ENCODE measurements around the gene MRPS33. TPM values are rescaled to one million over a fixed set of nuclear protein-coding genes. Genes with fewer than 3 reads are reported as not detected.

MRPS33 gene
- total RNA-seq, 1 experiment from 2014 or later, result 67.7 TPM

- Histone ChIP-seq H3K27me3 (replicated peaks; ENCODE audit: control insufficient read depth, insufficient read depth, low read length) (no peaks in the 10 kb centered on the region), H3K36me3 (ENCODE audit: control insufficient read depth, insufficient read depth, low read length) (no peaks in the 10 kb centered on the region), H3K4me1 (peaks cover 33% of the 10 kb centered on the region), H3K9me3 (no peaks in the 10 kb centered on the region), H3K4me3 (ENCODE audit: low read depth, low read length) (no peak overlapping the region)
- Mint-ChIP-seq H3K4me1 (ENCODE audit: low read depth, unreplicated experiment) (peaks cover 33% of the 10 kb centered on the region), H3K27ac (ENCODE audit: unreplicated experiment) (peak overlapping the region; percentile 4), H3K9me3 (ENCODE audit: unreplicated experiment) (no peaks in the 10 kb centered on the region), H3K4me3 (ENCODE audit: unreplicated experiment) (no peak overlapping the region), H3K27me3 (ENCODE audit: insufficient read depth, unreplicated experiment) (no peaks in the 10 kb centered on the region), H3K36me3 (ENCODE audit: insufficient read depth, unreplicated experiment) (peaks cover 10% of the 10 kb centered on the region)
- ChIA-PET CTCF (no interaction called here), POLR2A (no interaction called here)
- peak; percentile 25 to 45 for DNase-seq
- intact Hi-C loops (cut with micrococcal nuclease; ENCODE audit: unreplicated experiment), result no loop called here
- TF ChIP-seq CTCF (IDR thresholded peaks at IDR 0.05; ENCODE audit: insufficient read depth in 1 of 2, low read depth in 1 of 2, low read length in 1 of 2, severe bottlenecking in 1 of 2, unreplicated experiment in 1 of 2), result no peak
- no TSS peak for BruUV-seq (replicated peaks)
Observed at GRCh38 chr7:140972876-140973829, 41.6 kb downstream of the MRPS33 start.

GRCh38 chr7:140972344-140972743 is 42.4 kb downstream of the MRPS33 start:
- peaks cover 40% of the 10 kb centered on the region for H3K4me1 Mint-ChIP-seq (ENCODE audit: low read depth, unreplicated experiment)
- Histone ChIP-seq H3K27me3 (replicated peaks; ENCODE audit: control insufficient read depth, insufficient read depth, low read length) (no peaks in the 10 kb centered on the region), H3K9me3 (no peaks in the 10 kb centered on the region), H3K36me3 (ENCODE audit: control insufficient read depth, insufficient read depth, low read length) (no peaks in the 10 kb centered on the region), H3K4me1 (peaks cover 41% of the 10 kb centered on the region), H3K4me3 (ENCODE audit: low read depth, low read length) (no peak overlapping the region)
- H3K36me3 Mint-ChIP-seq (ENCODE audit: insufficient read depth, unreplicated experiment), result peaks cover 10% of the 10 kb centered on the region
- ChIA-PET CTCF (no interaction called here), POLR2A (no interaction called here)
- H3K27me3 Mint-ChIP-seq (ENCODE audit: insufficient read depth, unreplicated experiment), result no peaks in the 10 kb centered on the region
- no TSS peak for BruUV-seq (replicated peaks)
- no peak overlapping the region for H3K4me3 Mint-ChIP-seq (ENCODE audit: unreplicated experiment)
- no peak for TF ChIP-seq CTCF (IDR thresholded peaks at IDR 0.05; ENCODE audit: insufficient read depth in 1 of 2, low read depth in 1 of 2, low read length in 1 of 2, severe bottlenecking in 1 of 2, unreplicated experiment in 1 of 2)
- H3K27ac Mint-ChIP-seq (ENCODE audit: unreplicated experiment), result no peak overlapping the region
- no peaks in the 10 kb centered on the region for H3K9me3 Mint-ChIP-seq (ENCODE audit: unreplicated experiment)
- no peak for DNase-seq
- intact Hi-C loops (cut with micrococcal nuclease; ENCODE audit: unreplicated experiment), result no loop called here

GRCh38 chr7:140967438-140967837 is 47.3 kb downstream of the MRPS33 start:
- Mint-ChIP-seq H3K27me3 (ENCODE audit: insufficient read depth, unreplicated experiment) (no peaks in the 10 kb centered on the region), H3K4me1 (ENCODE audit: low read depth, unreplicated experiment) (peaks cover 26% of the 10 kb centered on the region), H3K27ac (ENCODE audit: unreplicated experiment) (peak overlapping the region; percentile 19), H3K36me3 (ENCODE audit: insufficient read depth, unreplicated experiment) (no peaks in the 10 kb centered on the region), H3K9me3 (ENCODE audit: unreplicated experiment) (peaks cover 3% of the 10 kb centered on the region), H3K4me3 (ENCODE audit: unreplicated experiment) (no peak overlapping the region)
- H3K9me3 ChIP-seq, result no peaks in the 10 kb centered on the region
- H3K27me3 ChIP-seq (replicated peaks; ENCODE audit: control insufficient read depth, insufficient read depth, low read length), result no peaks in the 10 kb centered on the region
- no TSS peak for BruUV-seq (replicated peaks)
- CTCF ChIA-PET, result no interaction called here
- no peaks in the 10 kb centered on the region for H3K36me3 ChIP-seq (ENCODE audit: control insufficient read depth, insufficient read depth, low read length)
- H3K4me1 ChIP-seq, result peaks cover 27% of the 10 kb centered on the region
- H3K4me3 ChIP-seq (ENCODE audit: low read depth, low read length), result no peak overlapping the region
- DNase-seq, result no peak
- intact Hi-C loops (cut with micrococcal nuclease; ENCODE audit: unreplicated experiment), result no loop called here
- POLR2A ChIA-PET, result no interaction called here
- no peak for TF ChIP-seq CTCF (IDR thresholded peaks at IDR 0.05; ENCODE audit: insufficient read depth in 1 of 2, low read depth in 1 of 2, low read length in 1 of 2, severe bottlenecking in 1 of 2, unreplicated experiment in 1 of 2)
